Measurements from ENCODE around the gene NFATC3.

DNA sequence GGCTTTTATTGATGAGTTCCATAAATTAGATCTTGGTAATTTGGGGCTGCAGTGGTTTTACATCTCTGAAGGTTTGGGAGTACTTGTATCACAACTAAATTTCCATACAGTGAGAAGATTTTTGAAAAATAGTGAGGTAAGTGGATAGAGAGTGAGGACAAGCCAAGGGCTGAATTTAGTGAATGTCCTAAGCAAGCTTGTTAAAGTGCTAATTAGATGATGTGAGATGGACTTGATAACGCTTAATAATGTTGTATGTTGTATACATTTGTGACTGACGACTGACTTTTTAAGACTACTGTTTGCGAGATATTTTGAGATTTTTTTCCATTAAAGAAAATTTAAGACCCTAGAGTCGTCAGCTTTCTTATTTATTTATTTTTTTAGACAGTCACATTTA lies 3.9 kb downstream of the NFATC3 start:
- TF ChIP-seq PKNOX1 (IDR thresholded peaks at IDR 0.05) (no peak), ARNT (IDR thresholded peaks at IDR 0.05) (no peak), LEF1 (IDR thresholded peaks at IDR 0.05; ENCODE audit: borderline replicate concordance) (no peak)

Measured in HEK293T (cell line).